ENCODE data around the gene CPD.

Gene CPD

GRCh38 chr17:30381340-30381659 is 2.6 kb downstream of the CPD start:
- H3K27me3 ChIP-seq (replicated peaks): no peaks in the 10 kb centered on the region
- H3K4me3 ChIP-seq (ENCODE audit: low read depth, low read length): no peak overlapping the region
- no peak for TF ChIP-seq CTCF (IDR thresholded peaks at IDR 0.05; ENCODE audit: low read depth, low read length, missing control alignments)
- in situ Hi-C loops (cut with HindIII; ENCODE audit: low pct_ligation_motif_present, low sequenced_read_pairs): no loop called here
- DNase-seq: no peak
- H3K36me3 ChIP-seq (replicated peaks): no peaks in the 10 kb centered on the region
- H3K27ac ChIP-seq: no peak overlapping the region

- Histone ChIP-seq H3K27ac (no peak overlapping the region), H3K4me3 (ENCODE audit: low read depth, low read length) (no peak overlapping the region), H3K36me3 (replicated peaks) (peaks cover under 1% of the 10 kb centered on the region), H3K27me3 (replicated peaks) (no peaks in the 10 kb centered on the region)
- TF ChIP-seq CTCF (IDR thresholded peaks at IDR 0.05; ENCODE audit: low read depth, low read length, missing control alignments): no peak
- DNase-seq: no peak
- in situ Hi-C loops (cut with HindIII; ENCODE audit: low pct_ligation_motif_present, low sequenced_read_pairs): no loop called here
These were observed 3.6 kb downstream of the CPD start for GRCh38 chr17:30382345-30382744.

GRCh38 chr17:30388321-30389179 is 9.8 kb downstream of the CPD start:
- no peak overlapping the region for H3K4me3 ChIP-seq (ENCODE audit: low read depth, low read length)
- no peak for DNase-seq
- no peak overlapping the region for H3K27ac ChIP-seq
- no peak for TF ChIP-seq CTCF (IDR thresholded peaks at IDR 0.05; ENCODE audit: low read depth, low read length, missing control alignments)
- in situ Hi-C loops (cut with HindIII; ENCODE audit: low pct_ligation_motif_present, low sequenced_read_pairs): no loop called here
- H3K27me3 ChIP-seq (replicated peaks): no peaks in the 10 kb centered on the region
- H3K36me3 ChIP-seq (replicated peaks): peaks cover 6% of the 10 kb centered on the region

GRCh38 chr17:30389756-30390300 is 11.1 kb downstream of the CPD start:
- DNase-seq: no peak
- H3K27me3 ChIP-seq (replicated peaks): no peaks in the 10 kb centered on the region
- in situ Hi-C loops (cut with HindIII; ENCODE audit: low pct_ligation_motif_present, low sequenced_read_pairs): no loop called here
- no peak for TF ChIP-seq CTCF (IDR thresholded peaks at IDR 0.05; ENCODE audit: low read depth, low read length, missing control alignments)
- H3K27ac ChIP-seq: no peak overlapping the region
- peaks cover 6% of the 10 kb centered on the region for H3K36me3 ChIP-seq (replicated peaks)
- H3K4me3 ChIP-seq (ENCODE audit: low read depth, low read length): no peak overlapping the region

GRCh38 chr17:30391534-30391933 is 12.8 kb downstream of the CPD start:
- no peak overlapping the region for H3K27ac ChIP-seq
- in situ Hi-C loops (cut with HindIII; ENCODE audit: low pct_ligation_motif_present, low sequenced_read_pairs): no loop called here
- peaks cover 6% of the 10 kb centered on the region for H3K36me3 ChIP-seq (replicated peaks)
- no peak for TF ChIP-seq CTCF (IDR thresholded peaks at IDR 0.05; ENCODE audit: low read depth, low read length, missing control alignments)
- no peak for DNase-seq
- H3K4me3 ChIP-seq (ENCODE audit: low read depth, low read length): no peak overlapping the region
- H3K27me3 ChIP-seq (replicated peaks): no peaks in the 10 kb centered on the region

Data from brain microvascular endothelial cell (primary cell).